Renal cortex interstitium (tissue), 11 donors: ENCODE results near the gene SMIM43. TPM values are rescaled to one million over a fixed set of nuclear protein-coding genes. Genes with fewer than 3 reads are reported as not detected.

Experiments used
- DNase-seq, 11 donors: peaks; one replicate each; pipeline ENCODE4 v3.0.0-alpha.2; 2013; ENCODE audit warnings: low read depth in 9 of 11, low spot score in 4 of 11; ENCODE audit errors: extremely low read depth in 1 of 11
- polyA plus RNA-seq, 3 donors: library from polyadenylated mRNA; unstranded; fragments of 120-200 nt; gene quantifications; one replicate each; pipeline ENCODE4 v1.2.1, GENCODE V29; 2013; ENCODE audit not compliant: insufficient read length in 3 of 3

SMIM43 gene
- polyA plus RNA-seq, 3 donors = 0.58 to 0.79 (median 0.62) TPM

GRCh38 chr4:121712001-121712651, 52.8 kb downstream of the SMIM43 start:
- no peak for DNase-seq

GRCh38 chr4:121711263-121712000, 53.5 kb downstream of the SMIM43 start:
- peak in 10 of 11 donors; percentile 30 to 60 (median 55) for DNase-seq

GRCh38 chr4:121709766-121710405, 55.1 kb downstream of the SMIM43 start:
- DNase-seq = no peak

Other genes starting within 250 kb of the SMIM43 start
- 100 to 1,000 TPM; 373 to 435 (median 433) TPM for gene ANXA5, start 68.2 kb downstream of the SMIM43 start, polyA plus RNA-seq
- 10 to 100 TPM; 47.2 to 65.5 (median 53.3) TPM for gene EXOSC9, start 36.2 kb upstream of the SMIM43 start, polyA plus RNA-seq
- 10 to 100 TPM; 27.5 to 44.5 (median 40.5) TPM for gene CCNA2, start 58.7 kb upstream of the SMIM43 start, polyA plus RNA-seq
- 10 to 100 TPM; 24.0 to 27.8 (median 27.7) TPM for gene BBS7, start 105.3 kb upstream of the SMIM43 start, polyA plus RNA-seq
- 1 to 10 TPM; 1.0 to 1.5 (median 1.1) TPM for gene TRPC3, start 186.9 kb upstream of the SMIM43 start, polyA plus RNA-seq